Lower leg skin (tissue), 4 donors: ENCODE data around the gene ARHGEF33. TPM values are rescaled to one million over a fixed set of nuclear protein-coding genes. Genes with fewer than 3 reads are reported as not detected.

ENCODE experiments used
- DNase-seq, 2 donors: peaks; one replicate each; pipeline ENCODE4 v3.0.0-alpha.2; 2019; ENCODE audit warnings: low spot score in 2 of 2
- H3K4me3 ChIP-seq: fragments of 200-600 bp; sonication (generic); 2 replicates; pipeline ENCODE4 v1.5.1; 2017; ENCODE audit warnings: mild to moderate bottlenecking, low read depth; ENCODE audit not compliant: poor library complexity, severe bottlenecking
- POLR2A ChIP-seq, 2 donors: fragments of 450-650 bp; IDR thresholded peaks; one replicate each; pipeline ENCODE4 v1.6.1; 2016 to 2017; ENCODE audit warnings: antibody characterized with exemption in 2 of 2, mild to moderate bottlenecking in 1 of 2, moderate library complexity in 1 of 2
- WGBS, 2 donors: methylation state at CpG; one replicate each; pipeline ENCODE4 v1.1.5; 2018; 5-methylcytosine and 5-hydroxymethylcytosine counted together
- intact Hi-C: fragments of 100-400 bp; cut with DNase I; formaldehyde crosslinking; loops from one replicate; pipeline ENCODE4 v1.15.0; 2023; ENCODE audit warnings: low total_unique reads
- total RNA-seq, 4 donors: library from RNA; depleted of rRNA; stranded (reverse); fragments of >200 nt; gene quantifications; one replicate each; pipeline ENCODE4 v1.1.0, GENCODE V29; 2016
- TF ChIP-seq, protein P1 (sequence below), 3 donors: fragments of 450-650 bp; IDR thresholded peaks; one replicate each; pipeline ENCODE4 v1.5.1; 2016; ENCODE audit warnings: antibody characterized with exemption in 3 of 3, mild to moderate bottlenecking in 3 of 3, moderate library complexity in 2 of 3

The ARHGEF33 gene
- total RNA-seq, 4 donors from 2014 or later = 0.13 to 1.4 (median 0.66) TPM

DNA sequence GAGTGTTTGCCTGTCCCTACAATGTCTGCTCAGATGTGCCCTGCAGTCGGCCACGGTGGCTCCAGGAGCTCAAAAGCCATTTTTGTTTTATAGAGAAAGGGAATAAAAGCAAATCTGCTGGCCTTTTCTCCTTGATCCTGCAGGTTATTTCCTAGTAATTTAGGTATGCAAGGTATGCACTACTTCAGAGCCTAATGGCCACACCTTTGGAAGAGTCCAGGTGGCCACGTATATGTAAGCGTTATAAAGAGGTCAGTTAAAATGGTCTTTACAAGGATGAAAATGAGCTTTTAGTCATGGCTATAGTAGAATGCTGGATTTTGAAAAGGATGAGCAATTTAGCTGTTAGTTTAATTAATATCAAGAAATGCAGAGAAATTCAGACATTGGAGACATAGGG lies 81.7 kb downstream of the ARHGEF33 start:
- TF ChIP-seq, protein P1, sequence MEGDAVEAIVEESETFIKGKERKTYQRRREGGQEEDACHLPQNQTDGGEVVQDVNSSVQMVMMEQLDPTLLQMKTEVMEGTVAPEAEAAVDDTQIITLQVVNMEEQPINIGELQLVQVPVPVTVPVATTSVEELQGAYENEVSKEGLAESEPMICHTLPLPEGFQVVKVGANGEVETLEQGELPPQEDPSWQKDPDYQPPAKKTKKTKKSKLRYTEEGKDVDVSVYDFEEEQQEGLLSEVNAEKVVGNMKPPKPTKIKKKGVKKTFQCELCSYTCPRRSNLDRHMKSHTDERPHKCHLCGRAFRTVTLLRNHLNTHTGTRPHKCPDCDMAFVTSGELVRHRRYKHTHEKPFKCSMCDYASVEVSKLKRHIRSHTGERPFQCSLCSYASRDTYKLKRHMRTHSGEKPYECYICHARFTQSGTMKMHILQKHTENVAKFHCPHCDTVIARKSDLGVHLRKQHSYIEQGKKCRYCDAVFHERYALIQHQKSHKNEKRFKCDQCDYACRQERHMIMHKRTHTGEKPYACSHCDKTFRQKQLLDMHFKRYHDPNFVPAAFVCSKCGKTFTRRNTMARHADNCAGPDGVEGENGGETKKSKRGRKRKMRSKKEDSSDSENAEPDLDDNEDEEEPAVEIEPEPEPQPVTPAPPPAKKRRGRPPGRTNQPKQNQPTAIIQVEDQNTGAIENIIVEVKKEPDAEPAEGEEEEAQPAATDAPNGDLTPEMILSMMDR (IDR thresholded peaks at IDR 0.05) = no peak
- TF ChIP-seq POLR2A (IDR thresholded peaks at IDR 0.05) = no peak
- intact Hi-C loops = no loop called here
- H3K4me3 ChIP-seq = no peak overlapping the region
- 87 to 96% methylated on average over 4 of the region's 4 CpGs for WGBS, 2 donors
- no peak for DNase-seq

DNA sequence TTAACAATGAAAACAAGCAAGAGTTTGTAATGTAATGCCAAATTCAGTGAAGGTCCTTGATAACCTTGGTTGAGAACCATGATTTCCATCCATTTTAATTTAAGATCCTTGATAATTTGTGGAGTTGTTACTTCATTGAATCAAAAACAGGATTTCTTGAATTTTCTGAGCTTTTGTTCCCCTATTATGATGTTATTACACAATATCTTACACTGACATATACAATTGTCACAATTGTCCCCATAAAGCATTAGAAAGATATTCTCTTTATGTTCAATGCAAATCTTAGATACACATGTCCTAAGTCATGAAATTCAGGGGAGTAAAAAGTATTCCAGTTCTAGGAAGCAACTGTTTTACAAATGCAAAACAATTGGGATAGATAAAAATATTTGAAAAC lies 83.6 kb downstream of the ARHGEF33 start:
- H3K4me3 ChIP-seq = no peak overlapping the region
- intact Hi-C loops = no loop called here
- TF ChIP-seq, protein P1 (IDR thresholded peaks at IDR 0.05) = no peak
- no peak for TF ChIP-seq POLR2A (IDR thresholded peaks at IDR 0.05)
- no peak for DNase-seq

GRCh38 chr2:38975042-38975441 lies 85.4 kb downstream of the ARHGEF33 start:
- 71 to 73% methylated on average over 6 of the region's 6 CpGs for WGBS, 2 donors
- no peak for TF ChIP-seq POLR2A (IDR thresholded peaks at IDR 0.05)
- TF ChIP-seq, protein P1 (IDR thresholded peaks at IDR 0.05) = no peak
- intact Hi-C loops = no loop called here
- H3K4me3 ChIP-seq = no peak overlapping the region
- DNase-seq = no peak

- no peak for DNase-seq
- no peak overlapping the region for H3K4me3 ChIP-seq
- intact Hi-C loops = no loop called here
- no peak for TF ChIP-seq POLR2A (IDR thresholded peaks at IDR 0.05)
- TF ChIP-seq, protein P1 (IDR thresholded peaks at IDR 0.05) = no peak
- WGBS, 2 donors = 97 to 99% methylated on average over 3 of the region's 3 CpGs
Observed at GRCh38 chr2:38977047-38977446, 87.4 kb downstream of the ARHGEF33 start.

DNA sequence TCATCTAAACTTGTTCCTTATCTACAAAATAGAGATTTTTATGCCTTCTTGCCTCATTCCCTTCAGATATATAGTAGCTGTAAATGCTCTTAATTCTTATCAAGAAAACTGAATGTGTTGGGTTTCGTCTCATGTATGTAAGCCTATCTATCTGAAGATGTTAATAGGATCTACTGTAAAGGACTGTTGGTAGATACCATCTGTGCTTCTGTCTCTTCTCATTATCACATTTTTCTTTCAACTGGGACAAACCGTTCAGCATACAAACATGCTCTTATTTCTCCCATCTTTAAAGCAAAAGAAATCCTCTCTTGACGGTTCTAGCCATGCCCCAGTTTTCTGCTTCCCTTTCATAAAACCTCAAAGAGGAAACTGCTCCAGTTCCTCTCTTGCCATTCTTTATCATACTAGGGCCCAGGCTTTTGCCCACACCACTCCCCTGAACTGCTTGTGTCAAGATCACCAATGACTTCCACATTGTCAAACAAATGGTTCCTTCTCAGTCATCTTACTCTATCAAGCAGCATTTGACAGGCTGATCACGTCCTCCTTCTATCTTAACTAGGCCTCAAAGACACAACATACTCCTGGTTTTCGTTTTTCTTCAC lies 88.7 kb downstream of the ARHGEF33 start:
- TF ChIP-seq POLR2A (IDR thresholded peaks at IDR 0.05) = no peak
- TF ChIP-seq, protein P1 (IDR thresholded peaks at IDR 0.05) = no peak
- 84 to 85% methylated on average over 5 of the region's 5 CpGs for WGBS, 2 donors
- H3K4me3 ChIP-seq = no peak overlapping the region
- no peak for DNase-seq
- intact Hi-C loops = no loop called here

DNA sequence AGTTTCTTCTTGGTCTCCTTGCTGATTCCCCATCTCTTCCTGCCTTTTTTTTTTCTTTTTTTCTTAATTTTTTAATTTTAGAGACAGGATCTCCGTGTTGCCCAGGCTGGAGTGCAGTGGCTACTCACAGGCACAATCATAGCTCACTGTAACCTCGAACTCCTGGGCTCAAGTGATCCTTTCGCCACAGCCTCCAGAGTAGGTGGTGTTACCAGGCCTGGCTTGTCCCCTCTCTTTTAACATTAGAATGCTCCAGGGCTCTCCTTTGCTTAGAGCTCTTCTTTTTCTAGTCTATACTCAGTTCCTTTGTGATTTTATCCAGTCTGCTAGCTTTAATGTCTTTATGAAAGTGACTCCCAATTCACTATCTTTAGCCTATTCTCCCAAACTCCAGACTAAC lies 89.2 kb downstream of the ARHGEF33 start:
- WGBS, 2 donors = 97 to 100% methylated on average over 3 of the region's 3 CpGs
- TF ChIP-seq POLR2A (IDR thresholded peaks at IDR 0.05) = no peak
- TF ChIP-seq, protein P1 (IDR thresholded peaks at IDR 0.05) = no peak
- no peak for DNase-seq

More for the DNA sequence above, 89.2 kb downstream of the ARHGEF33 start:
- H3K4me3 ChIP-seq = no peak overlapping the region
- intact Hi-C loops = no loop called here
